Measurements from ENCODE around the gene CD19. TPM values are rescaled to one million over a fixed set of nuclear protein-coding genes. Genes with fewer than 3 reads are reported as not detected.

The CD19 gene
- total and polyA plus RNA-seq, 12 donors = 0.26 to 1.8 (median 0.46) TPM; not detected in 2

DNA sequence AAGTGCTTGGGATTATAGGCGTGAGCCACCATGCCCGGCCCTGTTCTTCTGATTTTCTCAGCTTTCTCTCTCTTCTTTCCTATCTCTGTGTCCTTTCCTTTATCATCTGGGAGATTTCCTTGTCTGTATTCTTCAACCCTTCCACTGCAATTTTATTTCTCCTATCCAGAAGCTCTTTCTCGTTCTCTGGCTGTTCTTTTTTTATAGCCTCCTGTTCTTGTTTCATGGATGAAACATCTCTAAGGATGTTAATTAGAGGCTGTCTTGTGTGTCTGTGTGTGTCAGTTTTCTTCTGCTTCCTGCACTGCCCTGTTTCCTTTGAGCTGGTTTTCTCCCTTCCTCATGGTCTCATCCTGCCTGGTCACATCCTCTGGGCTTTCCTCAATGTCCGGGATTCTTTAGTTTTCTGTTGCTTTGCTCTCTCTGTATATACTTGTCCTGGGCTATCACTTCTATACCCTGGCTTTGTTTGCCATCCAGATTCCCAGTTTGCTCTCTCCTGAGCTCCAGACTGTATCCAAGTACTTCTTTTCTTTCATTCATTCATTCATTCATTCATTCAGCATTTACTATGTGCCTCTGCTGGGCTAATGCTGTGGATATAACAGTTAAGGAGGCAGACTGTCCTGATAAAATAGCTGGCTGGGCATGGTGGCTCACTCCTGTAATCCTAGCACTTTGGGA lies 55.5 kb downstream of the CD19 start:
- 94 to 98% (median 96%) methylated on average over 4 of the region's 4 CpGs for WGBS, 4 donors

More for the DNA sequence above, 55.5 kb downstream of the CD19 start:
- TF ChIP-seq POLR2A (IDR thresholded peaks at IDR 0.05) = no peak
- TF ChIP-seq, protein P1, sequence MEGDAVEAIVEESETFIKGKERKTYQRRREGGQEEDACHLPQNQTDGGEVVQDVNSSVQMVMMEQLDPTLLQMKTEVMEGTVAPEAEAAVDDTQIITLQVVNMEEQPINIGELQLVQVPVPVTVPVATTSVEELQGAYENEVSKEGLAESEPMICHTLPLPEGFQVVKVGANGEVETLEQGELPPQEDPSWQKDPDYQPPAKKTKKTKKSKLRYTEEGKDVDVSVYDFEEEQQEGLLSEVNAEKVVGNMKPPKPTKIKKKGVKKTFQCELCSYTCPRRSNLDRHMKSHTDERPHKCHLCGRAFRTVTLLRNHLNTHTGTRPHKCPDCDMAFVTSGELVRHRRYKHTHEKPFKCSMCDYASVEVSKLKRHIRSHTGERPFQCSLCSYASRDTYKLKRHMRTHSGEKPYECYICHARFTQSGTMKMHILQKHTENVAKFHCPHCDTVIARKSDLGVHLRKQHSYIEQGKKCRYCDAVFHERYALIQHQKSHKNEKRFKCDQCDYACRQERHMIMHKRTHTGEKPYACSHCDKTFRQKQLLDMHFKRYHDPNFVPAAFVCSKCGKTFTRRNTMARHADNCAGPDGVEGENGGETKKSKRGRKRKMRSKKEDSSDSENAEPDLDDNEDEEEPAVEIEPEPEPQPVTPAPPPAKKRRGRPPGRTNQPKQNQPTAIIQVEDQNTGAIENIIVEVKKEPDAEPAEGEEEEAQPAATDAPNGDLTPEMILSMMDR (IDR thresholded peaks at IDR 0.05) = no peak
- Histone ChIP-seq H3K4me3 (no peak overlapping the region), H3K9me3 (replicated peaks in 1 of 3) (peaks cover 0 to 6% (median 0%) of the 10 kb centered on the region in 3 donors), H3K27me3 (no peaks in the 10 kb centered on the region), H3K36me3 (replicated peaks in 1 of 2) (peaks cover 0 to 28% of the 10 kb centered on the region in 2 donors), H3K27ac (no peak overlapping the region), H3K4me1 (replicated peaks in 1 of 2) (no peaks in the 10 kb centered on the region)
- intact Hi-C loops (cut with DNase I) = no loop called here
- no peak for DNase-seq

Other genes starting within 250 kb of the CD19 start
- 100 to 1,000 TPM in 8 of 9 donors, 10 to 100 TPM in 1; 99.7 to 575 (median 339) TPM for gene EIF3C, start 220.5 kb upstream of the CD19 start, total RNA-seq
- 1,000 to 10,000 TPM in 2 of 3 donors, 100 to 1,000 TPM in 1; 459 to 3,047 (median 2,044) TPM for gene EIF3C, start 220.5 kb upstream of the CD19 start, polyA plus RNA-seq
- 1 to 10 TPM in 4 of 9 donors, under 1 TPM in 2, not detected in 3; 0.46 to 5.1 (median 1.4) TPM for gene NPIPB9, start 180.2 kb upstream of the CD19 start, total RNA-seq
- gene NPIPB9, start 180.2 kb upstream of the CD19 start, polyA plus RNA-seq = under 1 TPM in 2 of 3 donors, not detected in 1; 0.47 to 0.97 TPM
- gene ATXN2L, start 109.0 kb upstream of the CD19 start, total RNA-seq = 100 to 1,000 TPM in 2 of 9 donors, 10 to 100 TPM in 7; 26.1 to 118 (median 87.3) TPM
- gene ATXN2L, start 109.0 kb upstream of the CD19 start, polyA plus RNA-seq = 100 to 1,000 TPM in 2 of 3 donors, 10 to 100 TPM in 1; 44.3 to 342 (median 126) TPM
- gene TUFM, start 85.6 kb upstream of the CD19 start, total RNA-seq = 100 to 1,000 TPM; 144 to 239 (median 208) TPM
- gene TUFM, start 85.6 kb upstream of the CD19 start, polyA plus RNA-seq = 100 to 1,000 TPM; 173 to 323 (median 181) TPM
- 100 to 1,000 TPM in 1 of 9 donors, 10 to 100 TPM in 8; 29.6 to 108 (median 55.0) TPM for gene SH2B1, start 68.1 kb upstream of the CD19 start, total RNA-seq
- gene SH2B1, start 68.1 kb upstream of the CD19 start, polyA plus RNA-seq = 100 to 1,000 TPM in 2 of 3 donors, 10 to 100 TPM in 1; 17.1 to 236 (median 119) TPM
- gene ATP2A1, start 53.5 kb upstream of the CD19 start, total RNA-seq = 1 to 10 TPM in 2 of 9 donors, under 1 TPM in 6, not detected in 1; 0.17 to 1.2 (median 0.67) TPM
- 1 to 10 TPM in 1 of 3 donors, under 1 TPM in 2; 0.05 to 1.1 (median 0.88) TPM for gene ATP2A1, start 53.5 kb upstream of the CD19 start, polyA plus RNA-seq
- 100 to 1,000 TPM in 1 of 9 donors, 10 to 100 TPM in 8; 18.6 to 108 (median 47.3) TPM for gene RABEP2, start 6.7 kb upstream of the CD19 start, total RNA-seq
- gene RABEP2, start 6.7 kb upstream of the CD19 start, polyA plus RNA-seq = 100 to 1,000 TPM in 1 of 3 donors, 10 to 100 TPM in 1, 1 to 10 TPM in 1; 1.4 to 121 (median 57.1) TPM
- gene NFATC2IP, start 19.0 kb downstream of the CD19 start, total RNA-seq = 10 to 100 TPM in 8 of 9 donors, 1 to 10 TPM in 1; 7.7 to 23.9 (median 16.0) TPM
- gene NFATC2IP, start 19.0 kb downstream of the CD19 start, polyA plus RNA-seq = 10 to 100 TPM; 10.4 to 25.2 (median 18.3) TPM
- gene SPNS1, start 42.8 kb downstream of the CD19 start, total RNA-seq = 10 to 100 TPM; 18.0 to 64.2 (median 34.2) TPM
- 100 to 1,000 TPM in 2 of 3 donors, 1 to 10 TPM in 1; 8.3 to 168 (median 114) TPM for gene SPNS1, start 42.8 kb downstream of the CD19 start, polyA plus RNA-seq
- 1 to 10 TPM in 6 of 9 donors, under 1 TPM in 2, not detected in 1; 0.42 to 5.2 (median 1.6) TPM for gene LAT, start 53.1 kb downstream of the CD19 start, total RNA-seq
- gene LAT, start 53.1 kb downstream of the CD19 start, polyA plus RNA-seq = 10 to 100 TPM in 2 of 3 donors, 1 to 10 TPM in 1; 1.8 to 50.5 (median 19.0) TPM

Data from adrenal gland (tissue), 12 donors.